ENCODE results near the gene PRDM8.

GRCh38 chr4:80171656-80172055 is 25.6 kb upstream of the PRDM8 start:
- no peak for TF ChIP-seq POLR2A (IDR thresholded peaks at IDR 0.05)
- TF ChIP-seq CTCF (IDR thresholded peaks at IDR 0.05), result no peak

Measured in thyroid gland (tissue), 4 donors.